Testis (tissue), 2 donors: ENCODE data around the gene ENTREP3.
A peak's percentile ranks its signal among the peaks of the same experiment; 100 is the strongest.

Experiments used
- CTCF ChIP-seq, 3 experiments: fragments of 450-650 bp in 2 of 3; fragments of 200-600 bp in 1 of 3; sonication (generic) in 1 of 3; IDR thresholded peaks; one replicate each; pipeline ENCODE4 v1.5.1; 2016 to 2019; ENCODE audit warnings: antibody characterized with exemption in 3 of 3, mild to moderate bottlenecking in 2 of 3, moderate library complexity in 1 of 3
- POLR2A ChIP-seq: fragments of 450-650 bp; IDR thresholded peaks from one replicate; pipeline ENCODE4 v1.6.1; 2017; ENCODE audit warnings: antibody characterized with exemption, mild to moderate bottlenecking, moderate library complexity

DNA sequence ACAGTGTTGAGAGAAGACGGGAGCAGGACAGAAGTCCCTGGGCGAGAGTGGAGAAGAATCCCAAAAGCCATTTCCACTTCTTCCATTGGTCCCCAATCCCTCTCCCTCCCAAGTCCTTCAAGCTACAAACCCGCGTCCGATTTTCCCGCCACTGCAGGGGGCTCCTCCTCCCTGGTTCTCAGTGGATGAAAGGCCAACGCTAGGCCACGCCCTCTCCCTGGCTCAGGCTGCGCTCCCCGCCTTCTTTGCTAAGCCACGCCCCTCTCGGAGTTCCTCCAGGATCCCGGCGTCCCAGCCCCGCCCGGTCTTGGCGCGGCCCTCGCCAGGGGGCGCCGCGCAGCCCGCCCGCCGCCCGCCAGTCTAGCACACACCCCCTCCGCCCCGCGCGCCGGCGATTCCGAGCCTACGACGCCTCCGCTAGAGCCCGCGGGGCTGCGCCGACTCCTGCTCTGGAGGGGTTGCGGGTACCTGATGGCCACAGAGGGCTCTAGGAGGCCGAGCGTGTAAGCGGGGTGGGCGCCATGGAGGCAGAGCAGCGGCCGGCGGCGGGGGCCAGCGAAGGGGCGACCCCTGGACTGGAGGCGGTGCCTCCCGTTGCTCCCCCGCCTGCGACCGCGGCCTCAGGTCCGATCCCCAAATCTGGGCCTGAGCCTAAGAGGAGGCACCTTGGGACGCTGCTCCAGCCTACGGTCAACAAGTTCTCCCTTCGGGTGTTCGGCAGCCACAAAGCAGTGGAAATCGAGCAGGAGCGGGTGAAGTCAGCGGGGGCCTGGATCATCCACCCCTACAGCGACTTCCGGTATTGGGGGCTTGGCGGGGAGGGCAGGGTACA lies 22.0 kb upstream of the ENTREP3 start, which contains the start of gene HCN3:
- peak; percentile 44 to 69 (median 52) for TF ChIP-seq CTCF (IDR thresholded peaks at IDR 0.05)
- TF ChIP-seq POLR2A: no peak
